KMS-11 (cell line): ENCODE measurements around the gene SLC35G1.
A peak's percentile ranks its signal among the peaks of the same experiment; 100 is the strongest.

Experiments used
- H2AFZ ChIP-seq: fragments of 200-600 bp; sonication (generic); 2 replicates; pipeline ENCODE4 v1.6.1; 2016; ENCODE audit warnings: antibody characterized with exemption, mixed run types, low read depth
- H3K27ac ChIP-seq: fragments of 200-600 bp; sonication (generic); 2 replicates; pipeline ENCODE4 v1.6.1; 2016; ENCODE audit warnings: mild to moderate bottlenecking, mixed run types
- H3K27me3 ChIP-seq: fragments of 200-600 bp; sonication (generic); 2 replicates; pipeline ENCODE4 v1.6.1; 2017; ENCODE audit warnings: mild to moderate bottlenecking, low read depth, mixed run types, moderate library complexity; ENCODE audit not compliant: insufficient read depth
- H3K36me3 ChIP-seq: fragments of 200-600 bp; sonication (generic); 2 replicates; pipeline ENCODE4 v1.6.1; 2017; ENCODE audit warnings: mild to moderate bottlenecking, mixed run types; ENCODE audit not compliant: insufficient read depth
- H3K4me1 ChIP-seq: fragments of 200-600 bp; sonication (generic); 2 replicates; pipeline ENCODE4 v1.6.1; 2016; ENCODE audit warnings: mild to moderate bottlenecking, low read depth, mixed run types; ENCODE audit not compliant: poor library complexity, severe bottlenecking
- H3K4me2 ChIP-seq: fragments of 200-600 bp; sonication (generic); 2 replicates; pipeline ENCODE4 v1.7.0; 2016; ENCODE audit warnings: mild to moderate bottlenecking, mixed run types
- H3K4me3 ChIP-seq: fragments of 200-600 bp; sonication (generic); IDR thresholded peaks from 2 replicates; pipeline ENCODE4 v1.6.1; 2017; ENCODE audit warnings: low read depth, low read length, mixed read lengths; ENCODE audit not compliant: insufficient read depth
- H3K79me2 ChIP-seq: fragments of 200-600 bp; sonication (generic); 2 replicates; pipeline ENCODE4 v1.6.1; 2016; ENCODE audit warnings: low read depth, mixed run types; ENCODE audit not compliant: insufficient read depth
- H3K9ac ChIP-seq: fragments of 200-600 bp; sonication (generic); 2 replicates; pipeline ENCODE4 v1.6.1; 2016; ENCODE audit warnings: mild to moderate bottlenecking, mixed run types
- H4K20me1 ChIP-seq: fragments of 200-600 bp; sonication (generic); 2 replicates; pipeline ENCODE4 v1.6.1; 2016; ENCODE audit warnings: mild to moderate bottlenecking, mixed run types; ENCODE audit not compliant: insufficient read depth
- TF ChIP-seq, protein P1 (sequence below): fragments of 200-600 bp; sonication (generic); conservative IDR thresholded peaks from 2 replicates; pipeline ENCODE4 v1.6.1; 2017; ENCODE audit warnings: low read depth, mild to moderate bottlenecking, antibody characterized with exemption, low read length, moderate library complexity, mixed read lengths

SLC35G1 gene

DNA sequence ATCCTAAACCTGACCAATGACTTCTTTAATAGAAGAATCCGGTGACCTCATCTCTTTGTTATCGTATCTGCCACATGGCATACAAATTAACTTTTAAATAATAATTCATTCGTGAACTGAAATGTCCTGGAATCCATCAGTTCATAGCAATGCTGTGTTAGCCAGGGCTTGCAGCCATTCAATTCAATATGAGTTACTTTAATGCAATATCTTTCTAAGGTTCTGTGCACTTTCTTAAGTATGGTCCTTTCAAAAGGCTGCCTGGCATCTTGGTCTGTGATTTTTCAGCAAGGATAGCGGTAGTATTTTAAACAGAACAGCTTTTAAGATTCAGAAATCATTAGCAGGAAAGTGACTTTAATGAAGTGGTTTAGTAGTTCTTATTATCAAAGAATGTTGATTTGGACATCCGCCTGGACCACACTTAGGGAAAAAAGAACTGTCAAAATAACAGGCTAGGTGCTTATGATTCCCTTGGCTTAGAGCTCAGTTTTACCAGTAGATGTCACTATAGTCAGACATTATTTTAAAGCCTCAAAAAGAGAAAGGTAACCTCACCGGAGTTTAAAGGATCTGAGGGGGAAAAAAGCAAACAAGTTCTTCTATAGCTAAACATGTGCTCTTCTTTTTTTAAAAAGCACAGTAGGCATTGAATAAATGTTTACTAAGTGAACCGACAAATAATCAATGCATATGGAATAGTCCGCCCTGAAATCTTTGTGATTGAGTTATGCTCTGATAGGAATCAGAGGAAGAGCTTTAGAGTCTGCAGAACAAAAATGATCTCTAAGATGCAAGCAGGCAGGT lies 22.7 kb downstream of the SLC35G1 start:
- Histone ChIP-seq H3K79me2 (no peaks in the 10 kb centered on the region), H3K27ac (no peak overlapping the region), H3K4me1 (no peaks in the 10 kb centered on the region), H3K4me2 (no peak overlapping the region), H3K27me3 (no peaks in the 10 kb centered on the region), H3K9ac (no peak overlapping the region), H4K20me1 (no peaks in the 10 kb centered on the region), H2AFZ (no peak overlapping the region), H3K4me3 (no peak overlapping the region), H3K36me3 (no peaks in the 10 kb centered on the region)
- TF ChIP-seq, protein P1, sequence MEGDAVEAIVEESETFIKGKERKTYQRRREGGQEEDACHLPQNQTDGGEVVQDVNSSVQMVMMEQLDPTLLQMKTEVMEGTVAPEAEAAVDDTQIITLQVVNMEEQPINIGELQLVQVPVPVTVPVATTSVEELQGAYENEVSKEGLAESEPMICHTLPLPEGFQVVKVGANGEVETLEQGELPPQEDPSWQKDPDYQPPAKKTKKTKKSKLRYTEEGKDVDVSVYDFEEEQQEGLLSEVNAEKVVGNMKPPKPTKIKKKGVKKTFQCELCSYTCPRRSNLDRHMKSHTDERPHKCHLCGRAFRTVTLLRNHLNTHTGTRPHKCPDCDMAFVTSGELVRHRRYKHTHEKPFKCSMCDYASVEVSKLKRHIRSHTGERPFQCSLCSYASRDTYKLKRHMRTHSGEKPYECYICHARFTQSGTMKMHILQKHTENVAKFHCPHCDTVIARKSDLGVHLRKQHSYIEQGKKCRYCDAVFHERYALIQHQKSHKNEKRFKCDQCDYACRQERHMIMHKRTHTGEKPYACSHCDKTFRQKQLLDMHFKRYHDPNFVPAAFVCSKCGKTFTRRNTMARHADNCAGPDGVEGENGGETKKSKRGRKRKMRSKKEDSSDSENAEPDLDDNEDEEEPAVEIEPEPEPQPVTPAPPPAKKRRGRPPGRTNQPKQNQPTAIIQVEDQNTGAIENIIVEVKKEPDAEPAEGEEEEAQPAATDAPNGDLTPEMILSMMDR: peak; percentile 51

DNA sequence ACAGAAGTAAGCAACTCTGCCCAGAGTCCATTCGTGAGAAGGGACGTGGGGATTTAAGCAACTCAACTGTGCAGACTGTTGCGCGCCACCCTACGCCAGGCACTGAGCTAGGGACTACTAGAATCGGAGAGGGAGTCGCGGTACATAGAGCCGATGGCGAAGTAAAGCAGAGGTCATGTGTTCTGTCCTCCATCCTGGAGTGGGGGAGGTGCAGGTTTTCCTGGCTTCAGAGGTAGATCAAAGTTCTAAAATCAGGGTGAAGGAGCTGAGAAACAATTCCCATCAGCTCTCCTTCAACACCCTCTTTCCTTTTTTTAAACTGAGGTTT lies 23.2 kb downstream of the SLC35G1 start:
- no peaks in the 10 kb centered on the region for H3K79me2 ChIP-seq
- TF ChIP-seq, protein P1: no peak
- H3K9ac ChIP-seq: no peak overlapping the region
- no peak overlapping the region for H2AFZ ChIP-seq
- no peaks in the 10 kb centered on the region for H3K36me3 ChIP-seq
- H3K27ac ChIP-seq: no peak overlapping the region
- no peaks in the 10 kb centered on the region for H4K20me1 ChIP-seq
- no peaks in the 10 kb centered on the region for H3K4me1 ChIP-seq
- H3K27me3 ChIP-seq: no peaks in the 10 kb centered on the region
- H3K4me3 ChIP-seq: no peak overlapping the region
- H3K4me2 ChIP-seq: no peak overlapping the region

DNA sequence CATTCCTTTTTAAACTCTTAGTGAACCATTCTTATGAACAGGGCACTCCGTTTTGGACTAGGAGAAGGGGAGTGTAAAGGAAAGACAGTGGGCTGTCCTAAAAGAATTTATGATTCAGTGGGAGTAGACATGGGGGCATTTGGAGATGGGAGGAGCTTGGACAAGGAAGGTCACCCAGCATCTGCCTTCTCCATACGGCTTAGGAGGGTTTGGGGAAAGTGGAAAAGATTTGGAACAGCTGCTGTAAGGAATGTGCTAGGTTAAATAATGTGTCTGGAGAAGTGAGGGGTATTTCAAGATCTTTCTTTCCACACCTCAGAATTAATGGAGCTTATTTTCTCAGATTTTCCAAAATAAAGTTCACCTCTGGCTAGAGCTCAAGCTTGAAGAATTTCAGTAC lies 24.0 kb downstream of the SLC35G1 start:
- no peaks in the 10 kb centered on the region for H4K20me1 ChIP-seq
- no peak overlapping the region for H3K9ac ChIP-seq
- no peak overlapping the region for H2AFZ ChIP-seq
- no peaks in the 10 kb centered on the region for H3K36me3 ChIP-seq
- no peaks in the 10 kb centered on the region for H3K79me2 ChIP-seq
- no peaks in the 10 kb centered on the region for H3K27me3 ChIP-seq
- H3K4me3 ChIP-seq: no peak overlapping the region
- no peak overlapping the region for H3K27ac ChIP-seq
- no peaks in the 10 kb centered on the region for H3K4me1 ChIP-seq
- TF ChIP-seq, protein P1: no peak
- H3K4me2 ChIP-seq: no peak overlapping the region

DNA sequence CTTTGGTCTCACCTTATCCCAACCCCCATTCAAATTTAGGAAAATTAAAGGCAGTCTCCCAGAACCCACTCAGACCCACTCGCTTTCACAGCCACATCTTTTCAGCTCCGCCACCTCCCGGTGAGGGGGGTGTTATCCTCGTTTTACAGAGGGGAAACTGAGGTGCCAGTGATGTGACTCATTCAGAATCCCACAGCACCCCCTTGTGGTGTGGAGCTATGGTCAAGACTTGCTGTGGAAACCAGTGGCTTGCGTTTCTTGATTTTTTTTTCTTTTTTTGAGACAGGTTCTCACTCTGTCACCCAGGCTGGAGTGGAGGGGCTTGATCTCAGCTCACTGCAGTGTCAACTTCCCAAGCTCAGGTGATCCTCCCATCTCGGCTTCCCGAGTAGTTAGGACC lies 27.6 kb downstream of the SLC35G1 start:
- H3K27me3 ChIP-seq: no peaks in the 10 kb centered on the region
- TF ChIP-seq, protein P1: peak; percentile 61
- H3K79me2 ChIP-seq: no peaks in the 10 kb centered on the region
- no peaks in the 10 kb centered on the region for H3K36me3 ChIP-seq
- H2AFZ ChIP-seq: no peak overlapping the region
- H3K4me1 ChIP-seq: no peaks in the 10 kb centered on the region
- H4K20me1 ChIP-seq: no peaks in the 10 kb centered on the region
- H3K9ac ChIP-seq: no peak overlapping the region
- H3K27ac ChIP-seq: no peak overlapping the region
- H3K4me2 ChIP-seq: no peak overlapping the region
- H3K4me3 ChIP-seq: no peak overlapping the region
